DMS53 treated with DMSO at 0.1 percent for 48 hours (cell line): ENCODE data around the gene HOXA7.

ENCODE experiments used
- DNase-seq: peaks from one replicate; lab custom pipeline; 2025; ENCODE audit not compliant: unreplicated experiment; lab: John Stamatoyannopoulos, UW

The HOXA7 gene

DNA sequence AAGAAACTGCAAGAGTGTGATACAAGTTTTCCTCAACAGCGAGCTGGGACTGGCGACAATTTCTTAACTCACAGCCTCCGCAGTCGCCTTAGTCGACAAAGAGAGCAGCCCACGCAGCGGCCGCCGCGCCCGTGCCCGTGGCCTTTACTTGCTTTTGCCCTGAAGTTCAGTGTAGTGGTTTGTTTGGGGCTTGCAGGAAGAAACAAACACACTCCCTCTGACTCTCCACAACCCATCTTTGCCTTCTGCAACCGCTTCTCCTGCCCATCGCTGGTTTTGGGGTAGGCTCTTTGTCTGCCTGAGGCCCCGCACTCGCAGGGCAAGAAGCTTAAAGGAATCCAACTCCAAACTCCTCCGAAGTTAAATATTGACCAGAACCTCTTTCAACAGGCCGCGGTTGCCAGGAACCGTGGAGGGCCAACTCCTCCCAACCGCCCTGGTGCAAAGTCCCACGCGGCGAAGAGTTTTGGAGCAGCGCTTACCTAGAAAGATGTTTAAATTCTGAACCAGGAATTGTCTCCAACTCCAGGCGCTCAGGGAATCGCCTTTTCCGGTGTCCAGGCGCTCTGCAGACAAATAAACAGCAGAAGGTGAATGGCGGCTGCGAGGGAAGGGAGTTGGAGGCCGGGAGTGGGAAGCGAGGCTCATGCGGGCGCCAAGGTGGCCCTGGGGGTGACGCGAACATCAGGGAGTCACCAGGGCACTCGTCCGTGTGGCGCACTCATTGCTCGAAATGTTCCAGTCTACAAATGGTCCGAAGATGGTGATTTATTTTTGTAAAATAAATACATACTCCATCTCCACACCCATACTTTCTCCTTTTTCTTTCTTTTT, 34.2 kb downstream of the HOXA7 start:
- DNase-seq, result peak; percentile 71

DNA sequence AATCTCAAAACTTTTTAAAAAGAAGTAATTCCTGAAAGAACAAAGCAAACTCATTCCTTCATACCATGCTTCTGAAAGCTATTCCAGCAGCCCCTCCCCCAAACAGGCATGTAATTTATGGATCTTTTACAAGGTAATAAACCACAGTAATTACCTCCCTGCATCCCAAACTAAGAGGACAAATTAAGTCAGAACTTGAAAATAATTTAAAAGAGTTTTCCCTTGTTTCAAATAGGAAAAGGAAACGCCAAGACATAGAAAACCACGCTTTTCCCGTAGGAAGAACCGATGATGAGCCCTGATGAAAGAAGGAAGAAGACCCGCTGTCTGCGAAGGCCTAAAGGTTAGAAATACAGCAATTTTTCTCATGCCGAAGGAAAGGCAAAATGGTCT, 34.8 kb downstream of the HOXA7 start:
- no peak for DNase-seq

DNA sequence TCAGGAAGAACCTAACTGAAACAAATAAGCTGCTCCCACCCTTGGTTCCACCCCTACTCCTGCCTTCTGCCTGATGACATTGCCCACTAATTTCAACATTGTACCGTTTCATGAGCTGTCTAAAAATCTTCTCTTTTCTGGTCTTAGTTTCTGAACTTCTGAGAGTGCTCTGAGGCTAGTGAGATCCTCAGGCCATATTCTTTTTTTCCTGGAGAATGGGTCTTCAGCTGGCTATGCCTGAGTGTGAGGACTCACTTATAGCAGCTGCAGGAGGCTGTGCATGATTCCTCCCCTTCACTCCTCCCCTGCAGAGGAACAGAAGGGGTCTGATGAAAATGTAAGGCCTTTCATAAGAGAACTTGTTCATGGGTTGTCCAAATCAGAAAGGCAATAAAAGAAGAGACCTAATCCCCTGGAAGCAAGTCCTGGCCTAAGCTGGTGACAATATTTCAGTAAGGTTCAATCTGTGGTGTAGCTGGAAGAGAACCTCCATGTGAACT, 37.0 kb downstream of the HOXA7 start:
- no peak for DNase-seq

DNA sequence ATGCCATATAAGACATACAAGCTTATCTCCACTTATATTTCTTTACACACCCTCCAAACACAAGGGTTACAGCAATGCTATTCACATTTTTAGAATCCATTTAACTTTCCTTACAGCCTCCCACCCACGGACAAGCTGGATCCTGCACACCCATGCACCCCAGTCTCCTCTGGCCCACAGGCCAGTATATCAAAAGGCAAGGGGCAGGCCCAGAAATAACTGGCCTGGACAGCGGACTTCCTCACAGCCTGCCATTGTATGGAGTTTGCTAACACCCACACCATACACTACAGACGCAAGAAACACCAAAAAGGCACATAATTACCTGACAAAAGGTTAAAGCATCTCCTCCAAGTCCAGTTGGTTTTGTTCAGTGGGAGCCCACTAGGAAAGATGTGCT, 37.9 kb downstream of the HOXA7 start:
- no peak for DNase-seq

DNA sequence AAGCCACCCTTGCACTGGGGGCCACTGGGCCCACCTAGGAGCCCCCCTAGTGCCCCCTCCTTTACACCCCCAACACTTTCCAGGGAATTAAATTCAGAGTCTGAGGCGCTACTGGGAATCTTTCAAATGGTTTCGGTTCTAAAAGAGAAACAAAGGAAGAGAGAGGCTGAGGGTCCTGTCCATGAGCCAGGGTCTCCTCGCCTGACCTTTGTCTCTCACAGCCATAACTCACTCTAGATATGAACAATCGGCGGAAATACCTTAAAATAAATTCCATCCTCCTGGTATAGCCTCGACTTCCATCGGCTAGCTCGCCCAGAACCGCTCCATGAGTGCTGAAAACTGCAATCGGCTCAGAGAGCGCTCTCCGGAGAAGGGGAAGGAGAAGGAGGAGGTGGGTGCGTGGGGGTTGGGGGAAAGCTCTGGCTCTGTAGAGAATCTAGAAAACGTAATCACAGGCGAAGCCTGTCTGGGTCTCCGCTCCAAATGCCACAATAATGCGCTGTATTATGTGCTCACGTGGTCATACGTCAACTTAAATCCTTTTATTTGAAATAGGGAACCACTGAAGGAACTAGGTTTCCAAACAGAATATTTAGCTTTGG, 38.5 kb downstream of the HOXA7 start:
- DNase-seq, result no peak

DNA sequence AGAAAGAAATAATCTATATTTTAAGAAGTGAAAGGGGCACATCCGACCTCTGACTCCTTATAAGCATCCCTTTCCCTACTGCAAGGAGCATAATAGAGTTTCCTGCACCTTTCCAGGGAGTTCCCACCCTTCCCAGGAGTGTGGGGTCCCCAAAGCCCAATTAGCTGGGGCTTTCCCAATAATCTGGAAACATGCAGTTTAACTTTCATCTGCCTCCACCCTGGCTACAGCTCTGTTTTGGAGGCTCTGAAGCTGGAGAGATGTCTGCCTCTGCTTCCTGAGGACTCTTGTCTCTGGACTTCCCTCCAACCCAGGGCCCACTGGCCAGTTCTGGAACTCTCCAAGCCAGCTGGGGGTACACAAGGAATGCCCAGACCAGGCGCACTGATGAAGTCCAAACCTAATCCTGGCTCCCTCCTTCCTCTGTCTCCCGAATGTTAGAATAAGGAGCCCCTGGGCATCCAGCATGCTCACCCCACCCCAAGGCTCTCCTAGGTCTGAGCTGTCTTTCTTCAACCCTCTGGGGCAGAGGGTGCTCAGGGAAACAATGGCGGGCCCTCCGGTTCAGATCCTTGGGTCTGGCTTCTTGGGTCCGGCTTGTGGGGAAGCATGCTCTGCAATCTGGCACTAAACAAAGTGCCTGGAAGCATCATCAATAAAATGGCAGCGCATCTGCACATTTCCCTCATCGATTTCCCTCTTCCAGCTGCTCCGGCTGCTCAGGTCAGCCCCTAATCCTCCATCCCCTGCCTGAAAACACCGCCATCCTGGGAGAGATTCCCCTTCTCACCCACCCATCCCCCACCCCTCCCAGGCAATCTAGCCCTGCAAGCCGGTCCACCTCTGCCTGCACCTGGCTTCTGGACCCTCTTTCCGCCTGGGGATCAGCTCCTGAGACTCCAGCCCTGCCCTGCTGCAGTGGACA, 39.3 kb downstream of the HOXA7 start:
- DNase-seq, result no peak

DNA sequence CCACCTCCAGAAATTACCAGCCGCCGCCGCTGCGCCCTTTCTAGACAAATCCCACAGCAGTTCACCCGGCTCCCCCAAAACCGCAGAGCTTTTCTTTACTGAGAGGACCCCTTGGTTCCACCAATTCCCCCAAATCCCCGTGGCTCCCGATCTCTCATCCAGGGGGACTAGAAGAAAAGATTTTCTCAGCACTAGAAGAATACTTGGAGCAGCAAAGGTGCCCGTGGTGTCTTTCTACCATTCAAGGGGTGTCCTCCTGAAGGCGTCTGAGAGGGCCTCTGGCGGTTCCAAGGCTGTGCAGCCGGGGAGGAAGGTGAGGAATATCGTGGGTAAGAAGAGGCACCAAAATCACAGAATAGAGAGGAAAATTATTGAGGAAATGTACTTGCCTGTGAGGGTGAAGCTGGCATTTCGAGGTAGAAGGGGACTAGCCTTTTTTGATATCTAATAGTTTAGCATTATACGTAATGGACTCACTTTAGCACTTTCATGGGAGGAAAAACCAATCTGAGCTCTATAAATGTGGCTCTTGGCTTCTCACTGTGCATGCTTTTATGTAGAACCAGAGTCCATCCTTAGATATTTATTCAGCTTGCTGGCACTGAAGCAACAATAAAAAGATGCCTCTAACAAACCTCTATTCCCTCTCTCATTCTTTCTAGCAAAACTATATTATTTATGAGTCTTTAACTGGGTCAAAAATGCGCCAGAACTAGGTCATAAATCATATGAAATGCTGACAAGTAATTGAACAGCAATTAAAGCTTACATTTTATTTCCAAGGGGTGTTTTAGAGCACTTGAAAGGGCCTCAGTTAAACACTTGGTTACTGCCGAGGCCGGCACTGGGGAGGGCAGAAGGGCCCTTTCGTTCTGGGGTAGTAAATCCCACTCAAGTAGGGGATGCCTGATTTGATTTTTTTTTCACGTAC, 40.2 kb downstream of the HOXA7 start:
- no peak for DNase-seq

DNA sequence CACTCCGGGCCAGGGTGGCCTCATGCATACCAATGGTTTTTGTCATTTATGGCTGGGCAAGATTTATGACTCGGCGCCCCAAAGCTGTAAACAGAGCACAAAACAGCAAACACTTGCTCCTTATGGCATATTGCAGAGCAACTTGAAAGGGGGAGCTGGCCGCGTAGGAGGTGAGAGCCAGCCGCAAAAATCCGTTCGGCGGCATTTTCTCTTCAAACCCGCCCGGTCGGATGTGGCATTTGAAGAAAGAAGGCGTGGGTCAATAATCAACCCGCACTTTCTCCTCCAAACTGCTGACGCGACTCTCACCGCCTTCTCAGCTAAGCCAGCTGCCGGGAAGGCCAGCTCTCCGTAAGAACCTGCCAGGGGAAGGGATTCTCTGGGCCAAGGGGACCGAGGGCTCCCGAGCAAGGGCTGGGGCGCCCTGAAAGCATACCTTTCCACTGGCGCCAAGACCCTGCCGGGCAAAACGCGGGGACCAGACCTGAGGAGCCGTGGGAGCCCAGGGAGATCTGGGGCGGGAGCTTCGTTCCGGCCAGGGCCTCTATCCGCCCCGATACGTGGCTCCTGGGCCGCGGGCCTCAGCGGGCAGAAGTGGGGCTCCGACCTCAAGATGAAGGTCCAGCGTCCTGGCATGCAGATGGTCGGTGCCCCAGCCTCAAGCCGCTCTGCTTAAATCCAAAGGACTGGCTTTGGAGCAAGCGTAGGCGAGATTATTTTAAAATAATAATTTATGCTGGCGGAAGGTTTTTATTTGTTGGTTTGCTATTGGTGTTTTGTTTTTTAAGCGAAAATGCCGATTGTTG, 41.1 kb downstream of the HOXA7 start:
- peak; percentile 18 for DNase-seq

DNA sequence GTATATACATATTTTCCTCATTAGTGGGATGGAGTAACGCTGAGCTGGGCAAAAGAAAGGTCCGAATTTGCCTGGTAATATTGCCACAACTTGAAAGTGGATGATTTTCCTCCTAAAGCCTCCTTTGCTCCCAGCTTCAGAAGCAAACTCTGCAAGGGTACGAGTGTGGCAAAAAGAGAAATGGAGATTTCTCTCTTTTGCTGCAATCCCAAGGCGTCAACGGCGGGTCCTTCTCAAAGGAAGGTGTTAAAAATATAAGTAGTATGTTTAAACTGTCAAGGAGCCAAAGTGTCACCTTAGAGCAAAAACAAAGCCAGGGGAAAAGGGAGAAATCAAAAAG, 41.6 kb downstream of the HOXA7 start:
- no peak for DNase-seq

DNA sequence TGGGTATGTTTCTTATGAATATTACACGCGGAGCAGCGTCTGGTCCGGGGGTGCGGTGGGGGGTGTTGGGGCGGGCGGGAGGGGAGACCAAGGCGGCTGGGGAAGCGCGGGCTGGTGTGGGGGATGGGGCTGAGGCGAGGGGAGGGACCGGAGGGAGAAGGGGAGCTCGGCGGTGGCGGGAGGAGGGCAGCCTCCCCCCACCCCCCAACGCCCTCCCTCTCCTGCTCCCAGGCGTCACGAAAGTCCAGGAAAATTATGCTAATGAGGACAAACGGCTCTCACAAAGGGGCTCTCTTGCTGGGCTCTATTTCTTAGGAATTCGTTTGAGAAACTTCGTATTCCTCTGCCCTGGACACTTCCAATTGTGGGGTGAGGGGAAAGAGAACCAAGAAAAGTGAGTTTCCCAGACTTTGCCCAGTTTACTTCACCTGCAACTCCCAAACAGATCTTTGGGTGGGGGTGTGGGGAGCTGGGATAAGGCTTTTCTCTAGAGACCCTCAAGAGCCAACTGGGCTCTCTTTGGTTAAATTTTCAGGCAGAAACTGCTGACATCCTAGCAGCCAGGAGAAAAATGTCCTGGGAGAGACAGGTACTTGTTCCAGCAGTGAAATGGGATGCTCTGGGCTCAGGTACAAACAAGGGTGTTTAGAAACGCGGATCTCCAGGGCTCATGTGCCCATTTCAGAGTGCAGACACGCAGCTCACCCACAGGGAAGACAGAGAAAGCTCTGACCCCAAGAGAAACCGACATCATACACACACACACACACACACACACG, 42.3 kb downstream of the HOXA7 start:
- DNase-seq, result peak; percentile 24

DNA sequence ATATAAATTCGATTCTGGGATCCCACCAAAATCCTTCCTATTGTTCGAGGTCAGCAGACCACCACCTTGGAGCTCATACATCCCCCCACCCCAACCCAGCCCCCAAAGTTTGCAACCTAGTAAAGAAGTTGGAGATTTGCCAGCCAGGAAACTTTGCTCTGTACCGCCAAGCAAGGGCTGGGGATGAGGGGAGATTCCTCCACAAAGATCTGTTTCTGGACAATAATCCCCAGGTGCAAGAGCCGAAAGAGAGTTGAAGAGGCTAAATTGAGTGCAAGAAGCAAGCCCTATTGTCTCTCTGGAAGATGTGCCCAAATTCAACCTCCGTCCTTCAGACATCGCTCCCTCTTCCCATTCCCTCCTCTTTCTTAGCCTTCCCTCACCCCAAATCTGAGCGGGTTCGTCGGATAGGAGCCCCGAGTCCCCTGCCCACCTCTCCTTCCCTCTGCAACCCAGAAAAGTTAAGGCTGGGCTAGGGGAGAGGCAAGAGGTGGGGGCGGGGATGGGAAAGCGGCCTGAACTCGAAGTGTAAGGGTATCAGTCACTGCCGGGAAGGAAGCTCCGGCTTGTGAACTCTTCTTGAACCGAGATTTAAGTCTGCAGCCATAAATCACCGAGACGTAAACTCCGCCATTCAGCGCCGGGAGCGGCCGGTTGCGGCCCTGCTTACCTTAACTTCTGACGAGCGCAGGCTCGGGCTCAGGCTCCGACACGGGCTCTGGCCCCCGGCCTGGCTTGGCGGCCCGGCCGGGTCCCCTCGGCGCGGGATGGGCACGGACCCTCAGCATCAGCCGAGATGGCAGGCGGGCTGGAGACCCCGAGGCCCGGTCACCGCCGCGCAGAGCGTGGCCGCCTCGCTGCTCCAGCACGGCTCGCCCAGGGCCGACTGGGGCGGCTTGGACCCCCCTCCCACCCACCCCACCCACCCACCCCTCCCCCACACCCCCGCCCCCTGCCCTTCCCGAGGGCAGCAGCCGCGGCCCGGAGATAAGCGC, 43.2 kb downstream of the HOXA7 start:
- DNase-seq, result peak; percentile 29

DNA sequence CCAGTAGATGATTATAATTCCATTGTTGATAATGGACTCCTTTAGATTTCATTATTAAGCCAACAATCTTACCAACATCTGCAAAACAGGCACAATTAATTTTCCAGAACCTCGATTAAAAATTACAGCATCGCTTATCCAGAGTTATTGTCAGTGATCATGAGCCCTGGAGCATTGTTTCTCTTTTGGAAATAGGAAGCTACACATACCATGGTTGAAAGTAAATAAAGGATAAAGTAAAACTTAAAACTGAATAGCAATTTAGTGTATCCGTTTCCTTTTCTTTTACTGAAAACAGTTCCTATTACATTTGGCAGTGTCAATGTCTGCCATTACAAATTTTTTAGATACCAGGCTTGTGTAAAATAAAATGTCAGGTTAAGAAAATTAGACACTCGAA, 44.1 kb downstream of the HOXA7 start:
- no peak for DNase-seq

DNA sequence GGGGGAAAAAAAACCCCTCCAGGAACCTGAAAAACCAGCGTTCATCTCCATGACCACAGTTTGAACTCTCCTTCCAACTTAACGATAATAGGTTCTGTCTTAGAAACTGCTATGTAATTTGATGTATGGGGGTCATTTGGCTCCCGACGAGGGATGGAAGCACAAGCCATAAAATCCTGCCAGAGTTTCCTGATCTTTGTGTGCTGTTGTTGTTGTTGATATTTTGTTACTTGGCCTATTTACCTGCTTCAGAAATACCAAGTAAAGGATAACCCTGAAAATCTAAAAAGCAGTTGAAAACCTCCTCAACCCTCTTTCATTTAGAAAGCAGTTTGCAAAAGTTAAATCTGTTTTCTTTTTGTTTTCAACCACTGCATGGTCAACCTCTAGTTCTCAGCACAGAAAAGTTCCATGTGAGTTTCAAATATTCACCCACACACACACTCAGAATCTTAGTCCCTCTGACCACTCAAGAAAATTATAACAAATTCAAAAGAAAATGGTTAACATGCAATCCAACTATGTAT, 44.7 kb downstream of the HOXA7 start:
- no peak for DNase-seq

DNA sequence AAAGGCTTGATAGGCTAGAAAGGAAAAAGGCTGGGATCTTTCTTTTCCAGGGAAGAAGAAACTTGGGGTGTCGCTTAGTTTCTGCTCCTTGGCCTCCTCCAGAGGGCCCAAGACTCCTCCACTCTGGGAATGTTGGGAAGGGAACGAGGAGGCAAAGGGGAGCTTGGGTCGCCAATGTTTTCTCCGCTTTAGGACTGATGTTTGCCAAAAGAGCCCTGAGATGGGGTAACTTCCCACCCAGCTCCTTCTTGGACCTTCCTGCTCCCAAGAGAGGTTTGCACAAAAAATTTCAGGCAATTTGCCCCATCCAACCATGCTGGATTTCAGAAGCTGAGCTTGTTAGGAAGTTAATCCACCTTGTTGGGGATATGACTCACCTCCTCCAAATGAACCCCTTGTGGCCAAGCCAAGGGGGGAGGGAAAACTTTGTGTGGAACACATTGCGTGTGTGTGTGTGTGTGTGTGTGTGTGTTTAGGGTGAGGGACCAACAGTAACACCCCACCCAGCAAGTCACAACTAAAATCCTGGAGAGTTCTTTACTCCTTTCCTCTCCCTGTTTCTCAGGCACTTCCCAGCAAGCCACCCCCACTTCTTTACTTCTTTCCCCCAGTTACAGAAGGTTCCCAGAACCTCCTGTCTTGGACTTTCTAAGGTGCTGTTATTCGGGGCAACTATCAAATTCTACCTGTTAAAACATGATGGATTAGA, 45.3 kb downstream of the HOXA7 start:
- DNase-seq, result no peak

DNA sequence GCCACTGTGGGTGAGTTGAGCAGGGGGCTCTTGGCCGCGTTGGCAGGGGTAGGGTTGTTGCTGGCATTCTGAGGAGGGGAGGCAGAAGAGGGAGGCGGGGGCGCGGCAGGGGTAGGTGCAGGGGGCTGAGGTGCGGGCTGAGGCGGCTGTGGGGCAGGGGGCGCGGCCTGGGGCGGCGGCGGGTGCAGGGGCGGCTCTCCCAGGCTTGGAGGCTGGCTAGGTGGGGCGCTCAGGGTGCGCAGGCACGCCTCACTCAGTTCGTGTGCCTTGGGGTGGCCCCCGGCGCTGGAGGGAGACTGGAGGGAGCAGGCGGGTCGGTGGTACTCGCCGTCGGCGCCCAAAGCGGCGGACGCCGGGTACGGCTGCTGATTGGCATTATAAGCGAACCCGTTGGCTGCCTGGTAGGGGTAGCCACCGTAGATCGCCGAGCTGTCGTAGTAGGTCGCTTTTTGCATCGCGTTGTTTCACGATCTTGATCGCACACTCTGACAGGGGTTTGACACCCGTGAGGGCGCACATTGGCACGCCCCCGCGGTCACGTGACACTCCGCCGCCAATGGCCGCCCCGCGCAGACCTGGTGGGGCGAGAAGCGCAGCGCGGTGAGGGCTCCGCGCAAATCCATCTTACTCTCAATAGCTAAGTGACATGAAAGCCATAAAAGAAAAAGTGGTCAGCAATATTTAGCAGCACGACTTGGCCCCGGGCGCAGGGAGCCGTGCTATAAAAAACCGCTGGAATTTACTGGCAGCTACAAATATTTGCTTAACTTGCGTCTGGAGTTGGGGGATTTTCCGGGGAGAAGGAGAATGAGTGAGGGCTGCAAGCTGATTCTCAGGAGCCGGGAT, 46.1 kb downstream of the HOXA7 start:
- no peak for DNase-seq
